Right cardiac atrium (tissue), 5 donors: Measurements from ENCODE around the gene PDE3A. TPM values are rescaled to one million over a fixed set of nuclear protein-coding genes. Genes with fewer than 3 reads are reported as not detected.
"Not testable (repeated sequence)": the region's sequence is repeated elsewhere in the genome, so short reads cannot be mapped to it uniquely, and the experiment has no call there.

ENCODE experiments used
- ATAC-seq, 2 donors: fragments of 200-7000 bp; cut with Tn5 transposase; one replicate each; pipeline versions ENCODE4 v1.8.0 to v1.9.1; 2020; ENCODE audit warnings: moderate library complexity in 2 of 2, mild to moderate bottlenecking in 1 of 2
- DNase-seq, 3 donors: peaks; one replicate each; pipeline ENCODE4 v3.0.0-alpha.2; 2020
- H3K27ac ChIP-seq: one replicate; pipeline ENCODE4 v1.5.1; 2013; ENCODE audit warnings: mild to moderate bottlenecking, low read length, control low read depth, moderate library complexity
- H3K27me3 ChIP-seq: one replicate; pipeline ENCODE4 v1.6.1; 2013; ENCODE audit not compliant: control insufficient read depth, insufficient read depth
- H3K4me1 ChIP-seq: one replicate; pipeline ENCODE4 v1.6.1; 2013; ENCODE audit warnings: low read length; ENCODE audit not compliant: control insufficient read depth, insufficient read depth
- H3K4me3 ChIP-seq: one replicate; pipeline ENCODE4 v1.5.1; 2013; ENCODE audit warnings: low read length, control low read depth
- H3K9me3 ChIP-seq: one replicate; pipeline ENCODE4 v1.6.1; 2013; ENCODE audit warnings: low read length; ENCODE audit not compliant: control insufficient read depth
- WGBS: extraction: QIAGEN DNeasy Blood & Tissue Kit; methylation state at CpG from one replicate; pipeline ENCODE4 v1.1.7; 2013; 5-methylcytosine and 5-hydroxymethylcytosine counted together
- intact Hi-C, 4 donors: fragments of 100-400 bp; cut with DNase I; formaldehyde crosslinking; loops; one replicate each; pipeline versions ENCODE4 v1.11.0 to v1.14.0; 2022 to 2023
- polyA plus RNA-seq: library from polyadenylated mRNA; stranded (reverse); fragments of 200-250 nt; gene quantifications from one replicate; pipeline ENCODE4 v1.2.3, GENCODE V29; 2013
- total RNA-seq, 4 donors: library from RNA; stranded (reverse); fragmentation: NEBNext Ultra II Directional; extraction: Animal tissue kit (Norgen Biotek cat#: 25700); gene quantifications; one replicate each; pipeline ENCODE4 v1.2.1, GENCODE V29; 2021
- donor health status: healthy with polysubstance abuse.
- donor health status: DM: no; HTN: yes; CAD: no.
- donor health status: DM: no; HTN: no; CAD: no.
- donor health status: DM: no; HTN: yes; CAD: no; lungs with severe emphysema.
- donor health status: DM: yes; HTN: yes; CAD: no.

The PDE3A gene
- total and polyA plus RNA-seq, 5 donors = 29.9 to 156 (median 99.7) TPM

- Histone ChIP-seq H3K4me1 (no peaks in the 10 kb centered on the region), H3K27me3 (no peaks in the 10 kb centered on the region), H3K9me3 (no peaks in the 10 kb centered on the region), H3K4me3 (no peak overlapping the region), H3K27ac (no peak overlapping the region)
- no peak for DNase-seq
- intact Hi-C loops = no loop called here
- ATAC-seq = no peak
- WGBS = 12% methylated on average over 1 of the region's 1 CpG
These were observed 180.3 kb downstream of the PDE3A start for GRCh38 chr12:20548611-20549010.

GRCh38 chr12:20549108-20549719, 180.9 kb downstream of the PDE3A start:
- 25% methylated on average over 2 of the region's 2 CpGs for WGBS
- Histone ChIP-seq H3K27ac (no peak overlapping the region), H3K4me1 (no peaks in the 10 kb centered on the region), H3K4me3 (no peak overlapping the region), H3K27me3 (no peaks in the 10 kb centered on the region), H3K9me3 (no peaks in the 10 kb centered on the region)
- intact Hi-C loops = no loop called here
- DNase-seq (peak in 2 of 3 donors; percentile 11 to 38), ATAC-seq (peak; percentile 60 to 73)

- H3K4me3 ChIP-seq, H3K27me3 ChIP-seq, H3K4me1 ChIP-seq, intact Hi-C loops, H3K27ac ChIP-seq, H3K9me3 ChIP-seq: not testable (repeated sequence)
- DNase-seq = peak; percentile 9 to 50 (median 19)
- ATAC-seq = peak; percentile 42
- WGBS = 96% methylated on average over 48 of the region's 48 CpGs
These were observed 183.6 kb downstream of the PDE3A start for GRCh38 chr12:20551742-20552442.

GRCh38 chr12:20552586-20552985, 184.2 kb downstream of the PDE3A start:
- intact Hi-C loops, H3K27me3 ChIP-seq, H3K9me3 ChIP-seq, H3K4me3 ChIP-seq, H3K27ac ChIP-seq, H3K4me1 ChIP-seq: not testable (repeated sequence)
- WGBS = 91% methylated on average over 22 of the region's 23 CpGs
- peak in 1 of 3 donors; percentile 13 for DNase-seq
- ATAC-seq = peak; percentile 20 to 51

- H3K4me1 ChIP-seq = no peaks in the 10 kb centered on the region
- intact Hi-C loops = no loop called here
- peak in 1 of 3 donors; percentile 10 for DNase-seq
- H3K4me3 ChIP-seq = no peak overlapping the region
- no peak for ATAC-seq
- no peak overlapping the region for H3K27ac ChIP-seq
- H3K27me3 ChIP-seq = no peaks in the 10 kb centered on the region
- H3K9me3 ChIP-seq = no peaks in the 10 kb centered on the region
- WGBS = 97% methylated on average over 10 of the region's 10 CpGs
These were observed 186.7 kb downstream of the PDE3A start for GRCh38 chr12:20555015-20555414.

GRCh38 chr12:20555771-20556170, 187.4 kb downstream of the PDE3A start:
- H3K9me3 ChIP-seq = no peaks in the 10 kb centered on the region
- H3K27ac ChIP-seq = no peak overlapping the region
- WGBS = 83% methylated on average over 3 of the region's 3 CpGs
- H3K4me1 ChIP-seq = no peaks in the 10 kb centered on the region
- no peak for DNase-seq
- no peaks in the 10 kb centered on the region for H3K27me3 ChIP-seq
- intact Hi-C loops = no loop called here
- ATAC-seq = no peak
- H3K4me3 ChIP-seq = no peak overlapping the region

GRCh38 chr12:20557096-20557495, 188.8 kb downstream of the PDE3A start:
- Histone ChIP-seq H3K4me3 (no peak overlapping the region), H3K9me3 (no peaks in the 10 kb centered on the region), H3K27ac (no peak overlapping the region), H3K27me3 (no peaks in the 10 kb centered on the region), H3K4me1 (no peaks in the 10 kb centered on the region)
- WGBS = 70% methylated on average over 1 of the region's 1 CpG
- DNase-seq (no peak), ATAC-seq (no peak)
- intact Hi-C loops = no loop called here

- Histone ChIP-seq H3K27ac (peak overlapping the region; percentile 23), H3K4me3 (peak overlapping the region; percentile 3), H3K4me1 (no peaks in the 10 kb centered on the region), H3K27me3 (no peaks in the 10 kb centered on the region), H3K9me3 (no peaks in the 10 kb centered on the region)
- ATAC-seq (peak; percentile 49 to 74), DNase-seq (peak; percentile 8 to 59 (median 57))
- 62% methylated on average over 8 of the region's 8 CpGs for WGBS
- intact Hi-C loops = no loop called here
These were observed 192.6 kb downstream of the PDE3A start for GRCh38 chr12:20560935-20561334.

GRCh38 chr12:20561871-20562270, 193.5 kb downstream of the PDE3A start:
- no peaks in the 10 kb centered on the region for H3K9me3 ChIP-seq
- H3K4me3 ChIP-seq = no peak overlapping the region
- H3K4me1 ChIP-seq = no peaks in the 10 kb centered on the region
- no peak overlapping the region for H3K27ac ChIP-seq
- WGBS = 60% methylated on average over 3 of the region's 3 CpGs
- DNase-seq (no peak), ATAC-seq (no peak)
- intact Hi-C loops = no loop called here
- no peaks in the 10 kb centered on the region for H3K27me3 ChIP-seq

GRCh38 chr12:20567413-20567812, 199.1 kb downstream of the PDE3A start:
- Histone ChIP-seq H3K27ac (no peak overlapping the region), H3K27me3 (no peaks in the 10 kb centered on the region), H3K9me3 (no peaks in the 10 kb centered on the region), H3K4me3 (no peak overlapping the region), H3K4me1 (no peaks in the 10 kb centered on the region)
- intact Hi-C loops = no loop called here
- DNase-seq (no peak), ATAC-seq (peak in 1 of 2 donors; percentile 42)

- WGBS = 79% methylated on average over 5 of the region's 5 CpGs
- Histone ChIP-seq H3K4me1 (no peaks in the 10 kb centered on the region), H3K4me3 (no peak overlapping the region), H3K9me3 (no peaks in the 10 kb centered on the region), H3K27ac (no peak overlapping the region), H3K27me3 (no peaks in the 10 kb centered on the region)
- ATAC-seq = no peak
- DNase-seq = no peak
- intact Hi-C loops = no loop called here
These were observed 204.1 kb downstream of the PDE3A start for GRCh38 chr12:20572451-20572850.
